ENCODE results near the gene SRSF10. TPM values are rescaled to one million over a fixed set of nuclear protein-coding genes. Genes with fewer than 3 reads are reported as not detected.

SRSF10 gene
- total and polyA plus RNA-seq, 10 donors: 54.5 to 146 (median 98.2) TPM

GRCh38 chr1:23925279-23925678 lies 54.8 kb downstream of the SRSF10 start:
- DNase-seq: no peak
- H3K36me3 ChIP-seq: no peaks in the 10 kb centered on the region
- 87 to 90% (median 87%) methylated on average over 3 of the region's 3 CpGs for WGBS, 5 donors
- no peak overlapping the region for H3K4me3 ChIP-seq
- peaks cover 0 to 7% (median under 1%) of the 10 kb centered on the region in 6 donors for H3K4me1 ChIP-seq
- H3K27ac ChIP-seq: no peak overlapping the region
- intact Hi-C loops (cut with DNase I; ENCODE audit: low total_unique reads): no loop called here
- TF ChIP-seq CTCF (IDR thresholded peaks at IDR 0.05 in 8 of 11, conservative IDR thresholded peaks at IDR 0.05 in 3 of 11) (no peak), POLR2AphosphoS5 (IDR thresholded peaks at IDR 0.05) (no peak), POLR2A (IDR thresholded peaks at IDR 0.05) (no peak)
- no peaks in the 10 kb centered on the region for H3K9me3 ChIP-seq
- no peaks in the 10 kb centered on the region for H3K27me3 ChIP-seq (replicated peaks in 1 of 7)

GRCh38 chr1:23924601-23925000 lies 55.5 kb downstream of the SRSF10 start:
- H3K36me3 ChIP-seq: no peaks in the 10 kb centered on the region
- no peak overlapping the region for H3K27ac ChIP-seq
- H3K4me1 ChIP-seq: peaks cover 0 to 14% (median 3%) of the 10 kb centered on the region in 6 donors
- no peak for TF ChIP-seq POLR2AphosphoS5 (IDR thresholded peaks at IDR 0.05)
- TF ChIP-seq POLR2A (IDR thresholded peaks at IDR 0.05): no peak
- no peak for TF ChIP-seq CTCF (IDR thresholded peaks at IDR 0.05 in 8 of 11, conservative IDR thresholded peaks at IDR 0.05 in 3 of 11)
- H3K9me3 ChIP-seq: no peaks in the 10 kb centered on the region
- DNase-seq: no peak
- no peaks in the 10 kb centered on the region for H3K27me3 ChIP-seq (replicated peaks in 1 of 7)
- 85 to 92% (median 88%) methylated on average over 11 of the region's 11 CpGs for WGBS, 5 donors
- no peak overlapping the region for H3K4me3 ChIP-seq
- intact Hi-C loops (cut with DNase I; ENCODE audit: low total_unique reads): no loop called here

GRCh38 chr1:23923592-23924499 lies 56.3 kb downstream of the SRSF10 start:
- WGBS, 5 donors: 62 to 70% (median 65%) methylated on average over 8 of the region's 8 CpGs
- Histone ChIP-seq H3K4me1 (peaks cover 0 to 14% (median 3%) of the 10 kb centered on the region in 6 donors), H3K4me3 (no peak overlapping the region), H3K9me3 (no peaks in the 10 kb centered on the region), H3K36me3 (no peaks in the 10 kb centered on the region), H3K27ac (no peak overlapping the region), H3K27me3 (replicated peaks in 1 of 7) (no peaks in the 10 kb centered on the region)
- DNase-seq: no peak
- intact Hi-C loops (cut with DNase I; ENCODE audit: low total_unique reads): no loop called here
- TF ChIP-seq CTCF (IDR thresholded peaks at IDR 0.05 in 8 of 11, conservative IDR thresholded peaks at IDR 0.05 in 3 of 11): no peak
- no peak for TF ChIP-seq POLR2AphosphoS5 (IDR thresholded peaks at IDR 0.05)
- TF ChIP-seq POLR2A (IDR thresholded peaks at IDR 0.05): no peak

GRCh38 chr1:23922321-23922943 lies 57.7 kb downstream of the SRSF10 start:
- no peak for DNase-seq
- intact Hi-C loops (cut with DNase I; ENCODE audit: low total_unique reads): no loop called here
- H3K4me3 ChIP-seq: no peak overlapping the region
- H3K36me3 ChIP-seq: no peaks in the 10 kb centered on the region
- peaks cover 0 to 14% (median 3%) of the 10 kb centered on the region in 6 donors for H3K4me1 ChIP-seq
- no peak overlapping the region for H3K27ac ChIP-seq
- TF ChIP-seq POLR2A (IDR thresholded peaks at IDR 0.05) (no peak), POLR2AphosphoS5 (IDR thresholded peaks at IDR 0.05) (no peak), CTCF (IDR thresholded peaks at IDR 0.05 in 8 of 11, conservative IDR thresholded peaks at IDR 0.05 in 3 of 11) (no peak)
- no peaks in the 10 kb centered on the region for H3K27me3 ChIP-seq (replicated peaks in 1 of 7)
- 93 to 96% (median 95%) methylated on average over 8 of the region's 8 CpGs for WGBS, 5 donors
- no peaks in the 10 kb centered on the region for H3K9me3 ChIP-seq
